CD4-positive, alpha-beta T cell (primary cell): ENCODE data around the gene RAMP1. TPM values are rescaled to one million over a fixed set of nuclear protein-coding genes. Genes with fewer than 3 reads are reported as not detected.

ENCODE experiments used
- ATAC-seq: fragments of 200-7000 bp; cut with Tn5 transposase; one replicate; pipeline ENCODE4 v1.10.0; 2022; ENCODE audit warnings: mild to moderate bottlenecking; ENCODE audit not compliant: poor library complexity
- CTCF ChIA-PET: fragments of 350-600 bp; sonication (Branson Sonifier 250); formaldehyde crosslinking; loops from one replicate; lab custom pipeline; 2021; ENCODE audit warnings: antibody characterized with exemption, inconsistent platforms; lab: Charles Lee
- POLR2A ChIA-PET: fragments of 350-600 bp; sonication (Branson Sonifier 250); formaldehyde crosslinking; loops from one replicate; lab custom pipeline; 2021; ENCODE audit warnings: antibody characterized with exemption, inconsistent platforms; lab: Charles Lee
- DNase-seq, 14 experiments: peaks; one replicate each; pipeline ENCODE4 v3.0.0-alpha.2; 2013 to 2020; ENCODE audit warnings: mixed read lengths in 2 of 14
- H3K27ac ChIP-seq, 2 donors: one replicate each; pipeline versions ENCODE4 v1.5.1 to v1.7.0; 2013; ENCODE audit warnings: low read length in 2 of 2, low read depth in 1 of 2, mild to moderate bottlenecking in 1 of 2
- H3K27me3 ChIP-seq, 2 experiments: 1 replicate in 1 of 2; 2 replicates in 1 of 2; pipeline versions ENCODE4 v1.6.1 to v1.7.0; 2013; ENCODE audit warnings: low read length in 2 of 2, control low read depth in 1 of 2, mild to moderate bottlenecking in 1 of 2, moderate library complexity in 1 of 2; ENCODE audit not compliant: insufficient read depth in 2 of 2, control insufficient read depth in 1 of 2
- H3K36me3 ChIP-seq: one replicate; pipeline ENCODE4 v1.6.1; 2013; ENCODE audit warnings: low read length, control low read depth; ENCODE audit not compliant: insufficient read depth
- H3K4me1 ChIP-seq: one replicate; pipeline ENCODE4 v1.6.1; 2013; ENCODE audit warnings: low read length, control low read depth; ENCODE audit not compliant: insufficient read depth
- H3K4me3 ChIP-seq: one replicate; pipeline ENCODE4 v1.5.1; 2013; ENCODE audit warnings: mild to moderate bottlenecking, low read length, moderate library complexity
- H3K9me3 ChIP-seq, 2 experiments: 1 replicate in 1 of 2; 2 replicates in 1 of 2; pipeline versions ENCODE4 v1.6.1 to v1.7.0; 2013; ENCODE audit warnings: low read length in 2 of 2, mild to moderate bottlenecking in 2 of 2, control low read depth in 1 of 2, moderate library complexity in 1 of 2; ENCODE audit not compliant: control insufficient read depth in 1 of 2, insufficient read depth in 1 of 2
- H3K27ac Mint-ChIP-seq: one replicate; pipeline ENCODE4 v1.8.0; 2020; ENCODE audit warnings: mixed read lengths
- H3K27me3 Mint-ChIP-seq: one replicate; pipeline ENCODE4 v1.8.0; 2021; ENCODE audit warnings: mixed read lengths
- H3K36me3 Mint-ChIP-seq: one replicate; pipeline ENCODE4 v1.8.0; 2021; ENCODE audit warnings: low read depth, mixed read lengths
- H3K4me1 Mint-ChIP-seq: one replicate; pipeline ENCODE4 v1.8.0; 2021; ENCODE audit warnings: low read depth, mixed read lengths
- H3K4me3 Mint-ChIP-seq: one replicate; pipeline ENCODE4 v1.8.0; 2020; ENCODE audit warnings: mild to moderate bottlenecking, mixed read lengths
- H3K9me3 Mint-ChIP-seq: one replicate; pipeline ENCODE4 v1.8.0; 2020; ENCODE audit warnings: mixed read lengths
- intact Hi-C, 2 experiments: fragments of 100-400 bp; cut with DNase I in 1 of 2; cut with micrococcal nuclease in 1 of 2; formaldehyde crosslinking; loops; one replicate each; pipeline versions ENCODE4 v1.15.1 to v1.9.0; 2023 to 2025; cut with DNase I, micrococcal nuclease
- total RNA-seq, 174 experiments: library from RNA in 2 of 174; stranded (reverse) in 2 of 174; gene quantifications; one replicate each; pipeline ENCODE4 v1.2.3 and lab custom pipeline; 2021 to 2026
- TF ChIP-seq, protein P1 (sequence below): fragments of 200-600 bp; IDR thresholded peaks from one replicate; pipeline ENCODE4 v1.8.0; 2022; ENCODE audit warnings: antibody characterized with exemption, mild to moderate bottlenecking

Gene RAMP1
- total RNA-seq, 2 experiments from 2014 or later: not detected

DNA sequence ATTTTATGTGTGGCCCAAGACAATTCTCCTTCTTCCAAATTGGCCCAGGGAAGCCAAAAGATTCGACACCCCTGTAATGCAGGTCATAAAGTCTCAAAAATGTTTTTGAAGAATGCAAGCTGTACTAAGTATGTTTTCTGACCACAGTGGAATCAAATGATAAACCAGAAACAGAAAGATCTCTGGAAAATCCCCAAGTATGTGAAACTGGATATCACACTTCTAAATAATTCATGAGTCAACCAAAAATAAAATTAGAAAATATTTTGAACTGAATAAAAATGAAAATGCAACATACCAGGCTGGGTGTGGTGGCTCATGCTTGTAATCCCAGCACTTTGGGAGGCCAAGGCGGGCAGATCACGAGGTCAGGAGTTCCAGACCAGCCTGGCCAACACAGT lies 73.3 kb downstream of the RAMP1 start:
- Mint-ChIP-seq H3K9me3 (no peaks in the 10 kb centered on the region), H3K27ac (no peak overlapping the region), H3K27me3 (peaks cover 3% of the 10 kb centered on the region), H3K4me3 (no peak overlapping the region), H3K36me3 (no peaks in the 10 kb centered on the region), H3K4me1 (peaks cover 4% of the 10 kb centered on the region)
- TF ChIP-seq, protein P1, sequence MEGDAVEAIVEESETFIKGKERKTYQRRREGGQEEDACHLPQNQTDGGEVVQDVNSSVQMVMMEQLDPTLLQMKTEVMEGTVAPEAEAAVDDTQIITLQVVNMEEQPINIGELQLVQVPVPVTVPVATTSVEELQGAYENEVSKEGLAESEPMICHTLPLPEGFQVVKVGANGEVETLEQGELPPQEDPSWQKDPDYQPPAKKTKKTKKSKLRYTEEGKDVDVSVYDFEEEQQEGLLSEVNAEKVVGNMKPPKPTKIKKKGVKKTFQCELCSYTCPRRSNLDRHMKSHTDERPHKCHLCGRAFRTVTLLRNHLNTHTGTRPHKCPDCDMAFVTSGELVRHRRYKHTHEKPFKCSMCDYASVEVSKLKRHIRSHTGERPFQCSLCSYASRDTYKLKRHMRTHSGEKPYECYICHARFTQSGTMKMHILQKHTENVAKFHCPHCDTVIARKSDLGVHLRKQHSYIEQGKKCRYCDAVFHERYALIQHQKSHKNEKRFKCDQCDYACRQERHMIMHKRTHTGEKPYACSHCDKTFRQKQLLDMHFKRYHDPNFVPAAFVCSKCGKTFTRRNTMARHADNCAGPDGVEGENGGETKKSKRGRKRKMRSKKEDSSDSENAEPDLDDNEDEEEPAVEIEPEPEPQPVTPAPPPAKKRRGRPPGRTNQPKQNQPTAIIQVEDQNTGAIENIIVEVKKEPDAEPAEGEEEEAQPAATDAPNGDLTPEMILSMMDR: no peak
- H3K4me1 ChIP-seq: no peaks in the 10 kb centered on the region
- H3K9me3 ChIP-seq: peaks cover 0 to 12% of the 10 kb centered on the region in 2 experiments
- DNase-seq (no peak), ATAC-seq (no peak)
- no peak overlapping the region for H3K27ac ChIP-seq
- ChIA-PET POLR2A (no interaction called here), CTCF (interaction anchor here (1.1 kb wide), 1 partner anchor 9 kb away, joined by 3 read pairs; no protein-coding TSS in a partner anchor)
- intact Hi-C loops: no loop called here
- H3K36me3 ChIP-seq: no peaks in the 10 kb centered on the region
- no peaks in the 10 kb centered on the region for H3K27me3 ChIP-seq
- H3K4me3 ChIP-seq: no peak overlapping the region

DNA sequence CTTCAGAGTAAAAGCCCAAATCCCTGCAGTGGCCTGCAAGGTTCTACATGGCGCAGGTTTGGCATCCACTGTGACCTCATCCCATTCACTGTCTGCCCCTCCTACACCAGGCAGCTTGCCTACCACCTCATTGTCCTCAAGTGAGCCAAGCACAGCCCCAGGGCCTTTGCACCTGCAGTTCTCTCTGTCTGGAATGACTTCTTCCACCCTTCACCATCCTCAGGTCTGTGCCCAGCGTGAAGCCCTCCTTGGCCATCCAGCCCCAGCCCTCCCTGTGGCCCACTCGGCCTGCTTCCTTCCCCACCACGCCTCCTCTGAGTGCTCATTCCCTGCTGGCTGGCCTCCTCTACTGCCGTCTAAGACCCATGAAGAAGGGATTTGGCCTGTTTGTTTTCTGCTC lies 74.8 kb downstream of the RAMP1 start:
- no peak overlapping the region for H3K27ac ChIP-seq
- H3K9me3 ChIP-seq: peaks cover 0 to 12% of the 10 kb centered on the region in 2 experiments
- CTCF ChIA-PET: no interaction called here
- H3K36me3 ChIP-seq: no peaks in the 10 kb centered on the region
- TF ChIP-seq, protein P1: no peak
- H3K27me3 Mint-ChIP-seq: peaks cover 3% of the 10 kb centered on the region
- H3K4me3 Mint-ChIP-seq: no peak overlapping the region
- no peak overlapping the region for H3K27ac Mint-ChIP-seq
- no peaks in the 10 kb centered on the region for H3K27me3 ChIP-seq
- H3K9me3 Mint-ChIP-seq: no peaks in the 10 kb centered on the region
- H3K4me3 ChIP-seq: no peak overlapping the region
- POLR2A ChIA-PET: no interaction called here
- no peaks in the 10 kb centered on the region for H3K4me1 ChIP-seq
- no peak for ATAC-seq
- no peak for DNase-seq
- H3K4me1 Mint-ChIP-seq: peaks cover 9% of the 10 kb centered on the region
- H3K36me3 Mint-ChIP-seq: no peaks in the 10 kb centered on the region
- intact Hi-C loops: no loop called here

DNA sequence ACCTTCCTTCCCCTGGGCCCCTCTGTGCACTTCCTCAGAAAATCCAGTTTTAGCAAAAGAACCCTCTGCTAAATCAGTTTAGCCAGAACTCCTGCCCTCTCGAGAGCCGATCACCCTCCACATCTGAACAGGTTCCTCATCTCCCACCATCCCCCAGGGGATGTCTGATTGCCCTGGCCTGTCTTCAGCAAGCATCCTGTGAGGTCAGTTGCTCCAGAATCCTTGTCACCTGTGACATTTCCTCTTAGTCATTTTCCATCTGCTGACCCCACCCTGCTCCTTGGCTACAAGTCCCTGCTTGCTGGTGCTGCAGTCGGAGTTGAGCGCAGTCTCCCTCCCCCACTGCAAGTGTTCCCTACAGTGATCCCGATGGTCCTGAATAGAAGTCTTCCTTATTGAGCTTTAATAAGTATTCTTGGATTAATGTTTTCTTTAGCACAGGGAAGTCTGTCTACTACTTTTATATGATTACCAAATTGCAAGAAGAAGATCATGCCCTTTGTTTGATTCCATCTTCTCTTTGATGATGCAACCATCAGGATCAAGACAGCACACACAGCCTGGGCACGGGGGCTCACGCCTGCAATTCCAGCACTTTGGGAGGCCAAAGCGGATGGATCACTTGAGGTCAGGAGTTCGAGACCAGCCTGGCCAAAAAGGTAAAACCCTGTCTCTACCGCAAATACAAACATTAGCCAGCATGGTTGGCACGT lies 76.5 kb downstream of the RAMP1 start:
- no peak for ATAC-seq
- H3K9me3 ChIP-seq: peaks cover 0 to 4% of the 10 kb centered on the region in 2 experiments
- no peak for DNase-seq
- no peaks in the 10 kb centered on the region for H3K27me3 ChIP-seq
- ChIA-PET CTCF (interaction anchor here (0.7 kb wide), 1 partner anchor 12 kb away, joined by 3 read pairs; no protein-coding TSS in a partner anchor), POLR2A (no interaction called here)
- peaks cover 8% of the 10 kb centered on the region for H3K4me1 ChIP-seq
- no peak overlapping the region for H3K4me3 ChIP-seq
- no peaks in the 10 kb centered on the region for H3K36me3 ChIP-seq
- no peak overlapping the region for H3K4me3 Mint-ChIP-seq
- H3K9me3 Mint-ChIP-seq: no peaks in the 10 kb centered on the region
- TF ChIP-seq, protein P1: no peak
- H3K4me1 Mint-ChIP-seq: peaks cover 23% of the 10 kb centered on the region
- peaks cover 3% of the 10 kb centered on the region for H3K27me3 Mint-ChIP-seq
- H3K27ac Mint-ChIP-seq: no peak overlapping the region
- intact Hi-C loops: no loop called here
- H3K27ac ChIP-seq: no peak overlapping the region
- no peaks in the 10 kb centered on the region for H3K36me3 Mint-ChIP-seq
